ENCODE measurements around the gene CSH1.
A peak's percentile ranks its signal among the peaks of the same experiment; 100 is the strongest.
"Not testable (repeated sequence)": the region's sequence is repeated elsewhere in the genome, so short reads cannot be mapped to it uniquely, and the experiment has no call there.

CSH1 gene

DNA sequence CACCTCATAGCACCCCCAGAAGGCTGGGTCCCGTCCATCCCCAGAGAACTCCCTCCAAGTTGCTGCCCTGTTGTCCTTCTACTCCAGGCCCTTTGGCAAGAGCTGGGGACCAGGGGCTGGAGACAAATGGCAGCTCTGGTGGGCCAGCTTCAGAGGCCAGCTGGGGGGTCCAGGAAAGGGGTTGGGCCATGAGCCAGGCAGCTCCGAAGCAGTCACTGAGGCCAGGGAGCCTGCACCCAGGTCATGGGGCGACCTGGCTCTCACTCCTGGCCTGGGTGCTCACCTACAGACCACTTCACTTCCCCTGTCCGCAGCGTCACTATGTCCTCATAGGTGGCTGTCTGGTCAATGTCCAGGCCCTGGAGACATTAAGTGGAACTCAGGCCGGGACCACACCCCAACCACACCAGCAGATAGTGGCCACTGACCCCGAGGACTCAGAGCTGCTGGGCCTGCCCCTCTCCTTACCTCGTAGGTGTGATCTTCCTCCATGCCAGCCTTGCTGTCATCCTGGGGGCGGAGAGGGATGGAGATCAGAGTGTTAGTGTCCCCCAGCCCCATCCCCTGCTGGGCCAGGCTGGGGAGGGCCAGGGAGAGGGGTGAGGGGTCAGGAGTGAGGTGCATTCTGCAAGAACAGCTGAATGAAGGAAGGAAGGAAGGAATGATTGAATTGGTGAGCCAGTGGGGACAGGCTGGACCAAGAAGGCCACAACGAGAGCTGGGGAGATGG is 32.8 kb upstream of the CSH1 start:
- no peak for DNase-seq (ENCODE audit: low read depth in 2 of 2)

DNA sequence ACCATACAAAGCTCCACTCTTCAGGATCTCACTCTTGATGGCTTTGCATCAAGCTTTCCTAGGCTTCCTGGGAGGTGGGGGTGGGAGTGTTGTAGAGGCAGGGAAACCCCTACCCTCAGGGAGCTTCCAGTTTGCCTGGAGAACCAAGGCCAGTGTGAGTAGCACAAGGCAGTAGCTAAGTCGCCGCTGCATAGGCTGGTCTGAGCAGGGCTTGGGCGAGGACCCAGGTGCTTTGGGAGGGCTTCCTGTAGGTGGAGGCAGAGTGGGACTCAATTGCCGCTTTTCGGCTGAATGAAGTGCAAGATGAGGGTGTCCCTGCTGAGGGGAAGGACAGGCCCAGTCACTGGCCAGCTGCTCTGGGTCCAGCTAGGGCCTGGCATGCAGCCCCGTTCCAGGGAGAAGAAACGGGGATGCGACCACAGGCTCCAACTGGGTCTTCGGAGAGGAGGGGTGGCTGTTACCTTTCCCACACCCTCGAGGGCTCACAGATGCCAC is 31.8 kb upstream of the CSH1 start:
- no peak for DNase-seq (ENCODE audit: low read depth in 2 of 2)

DNA sequence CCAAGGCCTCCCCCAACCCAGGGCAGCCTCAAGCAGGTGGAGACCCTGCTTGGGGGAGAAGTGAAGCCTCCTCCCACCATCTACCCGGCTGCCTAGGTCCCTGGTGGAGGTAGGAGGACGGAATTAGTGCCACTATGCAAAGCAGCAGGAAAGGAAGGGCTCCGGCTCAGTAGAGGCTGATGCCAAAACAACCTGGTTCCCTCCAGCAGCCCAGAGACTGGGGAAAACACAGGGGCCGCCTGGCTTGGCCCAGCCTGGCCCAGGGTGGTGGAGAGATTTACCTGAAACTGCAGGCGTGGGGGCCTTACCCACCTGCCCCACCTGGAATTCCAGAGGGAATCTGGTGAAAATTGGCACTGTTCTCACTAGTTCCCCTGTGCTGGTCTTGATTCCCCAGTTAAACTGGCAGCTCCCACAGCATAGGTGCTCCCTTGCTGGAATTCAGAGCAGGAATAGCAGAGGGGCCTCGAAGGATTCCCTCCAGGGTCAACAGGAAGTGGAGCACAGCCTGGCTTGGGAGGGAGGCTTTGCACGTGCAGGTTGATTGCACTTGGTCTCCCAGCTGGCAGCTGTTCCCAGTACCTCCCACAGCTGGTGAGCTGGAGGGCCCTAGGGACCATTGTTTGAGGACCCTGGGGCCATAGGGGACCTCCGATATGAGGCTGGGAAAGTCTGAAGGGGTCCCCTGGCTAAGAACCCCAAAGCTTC is 31.2 kb upstream of the CSH1 start:
- no peak for DNase-seq (ENCODE audit: low read depth in 2 of 2)

DNA sequence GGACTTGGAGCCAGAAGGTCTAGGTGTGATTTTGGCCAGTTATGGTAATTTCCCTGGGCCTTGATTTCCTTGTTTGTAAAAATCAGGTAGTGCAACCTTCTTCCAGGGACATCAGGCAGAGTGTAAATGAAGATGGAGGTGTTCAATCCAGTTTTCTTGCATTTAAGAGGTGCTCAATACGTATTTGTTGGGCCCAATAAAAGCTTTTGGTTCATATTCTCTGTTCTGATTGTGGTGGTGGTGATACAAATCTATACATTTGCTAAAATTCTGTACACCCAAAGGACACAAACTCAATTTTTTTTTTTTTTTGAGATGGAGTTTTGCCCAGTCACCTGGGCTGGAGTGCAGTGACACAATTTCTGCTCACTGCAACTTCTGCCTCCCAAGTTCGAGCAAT is 29.8 kb upstream of the CSH1 start:
- DNase-seq (ENCODE audit: low read depth in 2 of 2) = no peak

DNA sequence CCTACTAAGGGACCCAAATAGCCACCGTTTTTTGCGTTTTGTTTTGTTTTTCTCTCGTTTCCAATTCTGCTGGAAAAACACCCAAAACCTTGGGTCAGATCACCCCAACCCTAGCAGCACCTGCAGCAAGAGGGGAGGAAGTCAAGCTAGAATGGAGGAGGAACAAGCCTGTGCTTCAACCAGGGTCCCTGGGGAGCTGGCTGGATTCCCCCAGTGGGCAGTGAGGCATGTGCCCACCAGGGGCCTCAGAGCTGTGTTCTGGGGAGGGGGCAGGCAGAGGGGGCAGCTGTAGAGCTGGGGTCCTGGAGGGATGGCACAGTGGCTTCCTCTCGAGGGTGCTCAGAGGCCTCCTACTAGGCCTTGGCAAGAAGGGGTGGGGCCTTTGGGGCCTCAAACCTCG is 29.2 kb upstream of the CSH1 start:
- no peak for DNase-seq (ENCODE audit: low read depth in 2 of 2)

DNA sequence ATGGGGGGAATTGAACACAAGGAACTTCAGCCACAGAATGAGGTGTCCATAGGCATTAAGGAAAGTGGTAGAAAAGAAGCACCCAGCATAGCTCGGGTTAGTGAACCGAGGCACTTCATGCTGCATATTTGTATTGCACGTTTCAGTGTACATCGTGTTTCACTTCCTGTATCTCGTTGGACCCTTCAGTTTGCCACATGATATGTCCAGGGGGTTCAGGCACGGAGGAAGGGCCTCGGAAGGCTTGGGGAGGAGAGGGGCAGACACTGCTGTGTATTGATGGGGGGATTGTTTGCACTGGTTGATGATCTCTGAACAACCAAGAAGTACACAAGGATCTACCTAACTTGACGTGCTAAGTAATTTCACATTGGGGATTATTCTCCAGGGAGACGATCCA is 26.0 kb upstream of the CSH1 start:
- DNase-seq (ENCODE audit: low read depth in 2 of 2) = not testable (repeated sequence)

DNA sequence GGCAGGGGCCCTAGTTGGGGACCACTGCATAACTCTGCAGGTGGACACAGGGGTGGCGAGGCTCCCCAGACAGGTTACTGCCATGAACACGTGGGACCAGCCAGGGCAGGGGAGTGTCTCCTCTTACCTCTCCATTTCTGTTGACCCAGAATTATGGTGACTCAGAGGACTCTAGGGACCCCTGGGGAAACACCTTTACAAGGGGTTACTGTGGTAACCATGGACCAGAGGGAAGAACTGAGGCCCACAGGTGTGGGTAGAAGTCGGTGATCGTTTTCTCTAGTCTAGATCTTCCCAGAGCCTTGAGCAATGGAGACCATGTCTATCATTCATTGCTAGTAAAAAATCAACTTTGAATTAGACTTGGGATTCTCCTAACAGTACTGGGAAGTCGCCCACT is 24.4 kb upstream of the CSH1 start:
- not testable (repeated sequence) for DNase-seq (ENCODE audit: low read depth in 2 of 2)

DNA sequence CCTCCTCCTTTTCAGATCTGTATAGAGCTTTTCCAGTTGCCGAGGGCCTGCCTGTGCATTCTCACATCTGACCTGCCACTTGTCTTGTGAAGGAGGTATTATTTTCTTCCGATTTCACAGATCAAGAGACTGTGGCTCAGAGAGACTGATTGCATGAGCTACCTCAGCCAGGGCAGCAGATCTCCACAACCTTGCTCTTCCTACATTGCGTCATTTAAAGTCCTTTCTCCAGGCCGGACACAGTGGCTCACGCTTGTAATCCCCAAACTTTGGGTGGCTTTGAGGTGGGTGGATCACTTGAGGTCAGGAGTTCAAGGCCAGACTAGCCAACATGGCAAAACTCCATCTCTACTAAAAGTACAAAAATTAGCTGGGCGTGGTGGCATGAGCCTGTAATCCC is 23.7 kb upstream of the CSH1 start:
- DNase-seq (ENCODE audit: low read depth in 2 of 2) = not testable (repeated sequence)

DNA sequence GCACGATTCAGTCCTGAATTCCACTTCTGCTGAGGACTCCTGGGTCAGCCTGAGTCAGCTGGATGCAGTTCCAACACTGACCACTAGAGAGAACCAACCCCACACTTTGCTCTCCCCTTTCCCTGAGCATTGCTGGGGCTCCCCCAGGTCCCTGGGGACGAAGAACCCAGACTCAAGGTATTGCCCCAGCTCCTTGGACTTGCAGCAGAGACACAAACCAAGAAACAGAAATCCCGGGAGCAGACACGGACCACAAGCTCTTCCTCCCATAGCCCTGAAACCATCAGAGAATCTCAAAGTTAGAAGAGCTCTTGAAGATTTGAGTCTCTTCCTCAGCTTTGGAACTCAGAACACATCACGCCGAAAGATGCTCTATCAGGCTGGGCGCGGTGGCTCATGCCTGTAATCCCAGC is 22.9 kb upstream of the CSH1 start:
- peak; percentile 50 to 57 for DNase-seq (ENCODE audit: low read depth in 2 of 2)

DNA sequence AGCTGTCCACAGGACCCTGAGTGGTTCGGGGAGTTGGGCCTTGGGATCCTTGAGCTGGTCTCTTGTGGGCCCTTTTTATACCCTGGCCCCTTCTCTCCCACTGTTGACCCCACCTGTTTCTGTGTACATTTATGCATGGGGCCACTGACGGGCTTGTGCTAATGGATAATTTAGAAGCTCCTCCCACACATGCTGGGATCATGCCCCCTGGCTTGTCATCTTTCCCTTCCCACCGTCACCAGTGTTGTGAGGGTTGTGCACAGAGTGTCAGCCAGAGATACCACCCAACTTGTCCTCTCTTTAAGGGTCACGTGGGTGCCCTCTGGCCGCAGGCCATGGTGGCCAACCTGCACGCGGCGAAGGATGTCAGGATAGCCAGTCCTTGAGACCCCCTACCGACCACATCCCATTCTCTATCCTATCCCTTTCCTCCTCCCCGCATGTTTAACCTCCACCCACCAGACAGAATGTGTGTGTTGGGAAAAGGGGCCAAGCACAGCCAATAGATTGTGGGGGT is 22.5 kb upstream of the CSH1 start, which contains the start of gene GH1:
Gene GH1, minus strand, starts transcription at position 51 of the 517 bp plus-strand sequence. CDS start 63 bp downstream, outside the sequence.
- not testable (repeated sequence) for DNase-seq (ENCODE audit: low read depth in 2 of 2)

DNA sequence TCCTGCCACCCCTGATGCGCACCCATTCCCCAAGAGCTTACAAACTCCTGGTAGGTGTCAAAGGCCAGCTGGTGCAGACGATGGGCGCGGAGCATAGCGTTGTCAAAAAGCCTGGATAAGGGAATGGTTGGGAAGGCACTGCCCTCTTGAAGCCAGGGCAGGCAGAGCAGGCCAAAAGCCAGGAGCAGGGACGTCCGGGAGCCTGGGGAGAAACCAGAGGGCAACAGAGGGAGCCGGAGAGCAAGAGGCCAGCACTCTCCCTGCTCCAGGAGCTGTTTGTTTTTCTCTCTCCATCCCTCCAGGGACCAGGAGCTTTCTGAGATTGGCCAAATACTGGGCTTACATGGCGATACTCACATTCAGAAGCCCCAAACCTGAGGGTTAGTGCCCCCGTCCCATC is 21.9 kb upstream of the CSH1 start:
- DNase-seq (ENCODE audit: low read depth in 2 of 2) = no peak

DNA sequence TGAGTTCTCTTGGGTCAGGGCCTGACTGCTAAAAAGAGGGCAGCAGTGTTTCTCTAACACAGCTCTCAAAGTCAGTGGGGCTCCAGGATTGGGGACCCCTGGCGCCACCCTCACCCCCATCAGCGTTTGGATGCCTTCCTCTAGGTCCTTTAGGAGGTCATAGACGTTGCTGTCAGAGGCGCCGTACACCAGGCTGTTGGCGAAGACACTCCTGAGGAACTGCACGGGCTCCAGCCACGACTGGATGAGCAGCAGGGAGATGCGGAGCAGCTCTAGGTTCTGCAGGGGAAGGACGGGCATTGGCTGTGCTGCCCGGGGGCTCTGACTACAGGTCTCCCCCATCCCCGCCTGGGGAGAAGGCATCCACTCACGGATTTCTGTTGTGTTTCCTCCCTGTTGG is 21.3 kb upstream of the CSH1 start:
- no peak for DNase-seq (ENCODE audit: low read depth in 2 of 2)

DNA sequence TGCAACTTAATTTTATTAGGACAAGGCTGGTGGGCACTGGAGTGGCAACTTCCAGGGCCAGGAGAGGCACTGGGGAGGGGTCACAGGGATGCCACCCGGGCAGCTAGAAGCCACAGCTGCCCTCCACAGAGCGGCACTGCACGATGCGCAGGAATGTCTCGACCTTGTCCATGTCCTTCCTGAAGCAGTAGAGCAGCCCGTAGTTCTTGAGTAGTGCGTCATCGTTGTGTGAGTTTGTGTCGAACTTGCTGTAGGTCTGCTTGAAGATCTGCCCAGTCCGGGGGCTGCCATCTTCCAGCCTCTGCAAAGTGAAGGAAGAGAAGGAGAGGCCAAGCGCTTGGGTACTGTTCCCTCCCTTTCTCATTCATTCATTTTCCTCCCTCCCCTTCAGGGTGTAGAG is 20.8 kb upstream of the CSH1 start:
- DNase-seq (ENCODE audit: low read depth in 2 of 2) = not testable (repeated sequence)

DNA sequence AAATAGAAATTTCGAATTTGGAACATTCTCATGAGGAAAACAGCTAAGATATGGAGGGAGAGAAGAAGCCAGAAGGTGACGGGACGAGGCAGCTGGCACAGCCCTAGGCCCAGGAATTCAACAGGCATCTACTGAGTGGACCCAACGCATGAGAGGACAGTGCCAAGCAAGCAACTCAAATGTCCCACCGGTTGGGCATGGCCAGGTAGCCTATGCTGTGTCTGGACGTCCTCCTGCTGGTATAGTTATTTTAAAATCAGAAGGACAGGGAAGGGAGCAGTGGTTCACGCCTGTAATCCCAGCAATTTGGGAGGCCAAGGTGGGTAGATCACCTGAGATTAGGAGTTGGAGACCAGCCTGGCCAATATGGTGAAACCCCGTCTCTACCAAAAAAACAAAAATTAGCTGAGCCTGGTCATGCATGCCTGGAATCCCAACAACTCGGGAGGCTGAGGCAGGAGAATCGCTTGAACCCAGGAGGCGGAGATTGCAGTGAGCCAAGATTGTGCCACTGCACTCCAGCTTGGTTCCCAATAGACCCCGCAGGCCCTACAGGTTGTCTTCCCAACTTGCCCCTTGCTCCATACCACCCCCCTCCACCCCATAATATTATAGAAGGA is 20.3 kb upstream of the CSH1 start:
- no peak for DNase-seq (ENCODE audit: low read depth in 2 of 2)

DNA sequence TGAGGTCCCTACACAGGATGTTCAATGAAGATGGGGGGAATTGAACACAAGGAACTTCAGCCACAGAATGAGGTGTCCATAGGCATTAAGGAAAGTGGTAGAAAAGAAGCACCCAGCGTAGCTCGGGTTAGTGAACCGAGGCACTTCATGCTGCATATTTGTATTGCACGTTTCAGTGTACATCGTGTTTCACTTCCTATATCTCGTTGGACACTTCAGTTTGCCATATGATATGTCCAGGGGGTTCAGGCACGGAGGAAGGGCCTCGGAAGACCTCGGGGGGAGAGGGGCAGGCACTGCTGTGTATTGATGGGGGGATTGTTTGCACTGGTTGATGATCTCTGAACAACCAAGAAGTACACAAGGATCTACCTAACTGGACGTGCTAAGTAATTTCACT is 19.4 kb upstream of the CSH1 start:
- not testable (repeated sequence) for DNase-seq (ENCODE audit: low read depth in 2 of 2)

DNA sequence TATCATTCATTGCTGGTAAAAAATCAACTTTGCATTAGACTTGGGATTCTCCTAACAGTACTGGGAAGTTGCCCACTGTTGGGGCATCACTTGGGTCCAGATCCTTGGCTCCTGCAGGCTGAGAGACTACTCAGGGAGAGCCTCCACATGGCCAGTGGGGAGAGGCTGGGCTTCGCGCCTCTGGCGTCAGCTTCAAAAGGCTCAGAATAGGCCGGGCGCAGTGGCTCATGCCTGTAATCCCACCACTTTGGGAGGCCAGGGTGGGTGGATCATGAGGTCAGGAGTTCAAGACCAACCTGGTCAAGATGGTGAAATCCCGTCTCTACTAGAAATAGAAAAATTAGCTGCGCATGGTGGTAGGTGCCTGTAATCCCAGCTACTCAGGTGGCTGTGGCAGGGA is 18.1 kb upstream of the CSH1 start:
- no peak for DNase-seq (ENCODE audit: low read depth in 2 of 2)

DNA sequence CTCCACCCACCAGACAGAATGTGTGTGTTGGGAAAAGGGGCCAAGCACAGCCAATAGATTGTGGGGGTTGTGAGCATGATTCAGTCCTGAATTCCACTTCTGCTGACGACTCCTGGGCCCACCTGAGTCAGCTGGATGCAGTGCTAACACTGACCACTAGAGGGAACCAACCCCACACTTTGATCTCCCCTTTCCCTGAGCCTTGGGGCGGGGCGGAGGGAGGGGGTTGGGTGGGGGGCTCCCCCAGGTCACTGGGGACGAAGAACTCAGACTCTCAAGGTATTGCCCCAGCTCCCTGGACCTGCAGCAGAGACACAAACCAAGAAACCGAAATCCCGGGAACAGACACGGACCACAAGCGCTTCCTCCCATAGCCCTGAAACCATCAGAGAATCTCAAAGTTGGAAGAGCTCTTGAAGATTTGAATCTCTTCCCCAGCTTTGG is 15.3 kb upstream of the CSH1 start:
- DNase-seq (ENCODE audit: low read depth in 2 of 2) = peak; percentile 33 to 43

DNA sequence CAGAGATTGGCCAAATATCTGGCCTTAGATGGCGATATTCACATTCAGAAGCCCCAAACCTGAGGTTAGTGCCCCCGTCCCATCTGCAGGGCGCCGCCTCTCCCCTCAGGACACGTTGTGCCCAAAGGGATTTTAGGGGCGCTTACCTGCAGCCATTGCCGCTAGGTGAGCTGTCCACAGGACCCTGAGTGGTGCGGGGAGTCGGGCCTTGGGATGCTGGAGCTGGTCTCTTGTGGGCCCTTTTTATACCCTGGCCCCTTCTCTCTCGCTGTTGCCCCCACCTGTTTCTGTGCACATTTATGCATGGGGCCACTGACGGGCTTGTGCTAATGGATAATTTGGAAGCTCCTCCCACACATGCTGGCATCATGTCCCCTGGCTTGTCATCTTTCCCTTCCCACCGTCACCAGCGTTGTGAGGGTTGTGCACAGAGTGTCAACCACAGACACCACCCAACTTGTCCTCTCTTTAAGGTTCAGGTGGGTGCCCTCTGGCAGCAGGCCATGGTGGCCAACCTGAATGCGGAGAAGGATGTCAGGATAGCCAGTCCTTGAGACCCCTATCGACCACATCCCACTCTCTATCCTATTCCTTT is 14.8 kb upstream of the CSH1 start, which contains the start of gene CSHL1:
Gene CSHL1, minus strand, starts transcription at position 218 of the 595 bp plus-strand sequence. Its CDS starts 62 bp downstream, at position 156.
- no peak for DNase-seq (ENCODE audit: low read depth in 2 of 2)

DNA sequence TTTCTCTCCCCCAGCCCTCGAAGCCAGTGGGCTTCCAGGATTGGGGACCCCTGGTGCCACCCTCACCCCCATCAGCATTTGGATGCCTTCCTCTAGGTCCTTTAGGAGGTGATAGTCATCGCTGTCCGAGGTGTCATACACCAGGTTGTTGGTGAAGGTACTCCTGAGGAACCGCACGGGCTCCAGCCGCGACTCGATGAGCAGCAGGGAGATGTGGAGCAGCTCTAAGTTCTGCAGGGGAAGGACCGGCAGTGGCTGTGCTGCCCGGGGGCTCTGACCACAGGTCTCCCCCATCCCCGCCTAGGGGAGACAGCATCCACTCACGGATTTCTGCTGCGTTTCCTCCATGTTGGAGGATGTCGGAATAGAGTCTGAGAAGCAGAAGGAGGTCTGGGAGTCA is 13.7 kb upstream of the CSH1 start:
- no peak for DNase-seq (ENCODE audit: low read depth in 2 of 2)

DNA sequence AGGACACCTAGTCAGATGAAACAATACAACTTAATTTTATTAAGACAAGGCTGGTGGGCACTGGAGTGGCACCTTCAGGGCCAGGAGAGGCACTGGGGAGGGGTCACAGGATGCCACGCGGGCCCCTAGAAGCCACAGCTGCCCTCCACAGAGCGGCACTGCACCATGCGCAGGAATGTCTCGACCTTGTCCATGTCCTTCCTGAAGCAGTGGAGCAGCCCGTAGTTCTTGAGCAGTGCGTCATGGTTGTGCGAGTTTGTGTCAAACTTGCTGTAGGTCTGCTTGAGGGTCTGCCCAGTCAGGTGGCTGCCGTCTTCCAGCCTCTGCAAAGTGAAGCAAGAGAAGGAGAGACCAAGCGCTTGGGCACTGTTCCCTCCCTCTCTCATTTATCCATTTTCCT is 13.2 kb upstream of the CSH1 start:
- not testable (repeated sequence) for DNase-seq (ENCODE audit: low read depth in 2 of 2)

DNA sequence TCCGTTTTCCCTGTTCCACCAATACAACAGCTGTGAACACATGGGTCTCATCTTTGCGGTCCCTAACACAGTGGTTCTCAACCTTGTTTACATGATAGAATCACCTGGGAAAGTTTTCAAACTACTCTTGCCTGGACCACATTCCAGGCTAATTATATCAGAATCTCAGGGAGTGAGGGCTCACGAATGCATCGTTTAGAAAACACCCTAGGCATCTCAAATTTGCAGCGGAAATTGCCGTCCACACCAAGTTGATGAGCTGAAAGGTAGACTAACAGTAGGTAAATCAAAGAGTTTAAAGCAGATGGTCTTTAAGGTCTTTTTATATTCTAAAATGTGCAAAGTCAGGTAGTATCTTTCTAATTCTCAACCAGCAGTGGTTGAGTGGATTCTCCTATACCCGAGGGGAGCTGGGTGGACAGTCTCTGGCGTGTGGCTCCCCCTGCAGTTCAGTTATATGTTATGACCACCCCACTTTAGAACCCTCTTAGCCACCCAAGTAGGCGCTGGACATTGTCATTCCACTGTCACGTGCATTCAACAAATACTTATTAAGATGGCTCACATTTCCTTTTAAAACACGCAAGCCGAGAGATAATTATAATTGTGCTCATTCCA is 10.9 kb upstream of the CSH1 start:
- not testable (repeated sequence) for DNase-seq (ENCODE audit: low read depth in 2 of 2)
